ENCODE measurements around the gene TIGD6.

DNA sequence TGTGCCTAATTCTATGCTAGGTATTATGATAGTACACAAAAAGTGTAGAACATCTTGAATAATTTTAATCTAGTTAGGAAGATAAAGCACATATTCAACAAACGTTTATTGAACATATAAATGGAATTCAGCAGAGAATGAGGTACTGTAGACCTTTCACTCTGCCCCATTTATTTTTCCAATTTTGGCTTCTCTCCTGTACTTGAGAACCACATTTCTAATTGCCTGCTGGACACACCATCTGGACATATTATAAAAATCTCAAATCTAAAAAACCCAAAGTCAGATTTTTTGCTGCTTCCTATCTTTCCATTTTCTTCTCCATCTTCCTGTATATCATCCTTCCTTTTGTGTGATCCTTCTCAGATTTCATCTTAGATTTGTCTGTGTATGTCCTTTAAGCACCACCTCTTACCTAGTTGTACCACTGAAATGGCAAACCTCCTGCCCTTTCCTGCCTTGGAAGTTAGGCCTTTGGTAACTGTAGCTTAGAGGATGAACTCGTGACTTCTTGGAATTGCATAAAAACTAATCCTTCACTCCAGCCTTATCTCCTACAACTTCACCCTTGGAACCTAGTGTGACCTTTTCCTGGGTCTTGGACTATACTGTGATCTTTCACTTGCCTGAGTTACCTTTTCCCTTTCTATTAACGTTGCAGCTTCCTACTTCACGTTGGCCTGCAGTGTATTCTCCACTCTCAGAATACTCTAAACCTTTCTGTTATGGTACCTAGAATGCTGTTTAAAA lies 31.1 kb downstream of the TIGD6 start:
- TF ChIP-seq, protein P1, sequence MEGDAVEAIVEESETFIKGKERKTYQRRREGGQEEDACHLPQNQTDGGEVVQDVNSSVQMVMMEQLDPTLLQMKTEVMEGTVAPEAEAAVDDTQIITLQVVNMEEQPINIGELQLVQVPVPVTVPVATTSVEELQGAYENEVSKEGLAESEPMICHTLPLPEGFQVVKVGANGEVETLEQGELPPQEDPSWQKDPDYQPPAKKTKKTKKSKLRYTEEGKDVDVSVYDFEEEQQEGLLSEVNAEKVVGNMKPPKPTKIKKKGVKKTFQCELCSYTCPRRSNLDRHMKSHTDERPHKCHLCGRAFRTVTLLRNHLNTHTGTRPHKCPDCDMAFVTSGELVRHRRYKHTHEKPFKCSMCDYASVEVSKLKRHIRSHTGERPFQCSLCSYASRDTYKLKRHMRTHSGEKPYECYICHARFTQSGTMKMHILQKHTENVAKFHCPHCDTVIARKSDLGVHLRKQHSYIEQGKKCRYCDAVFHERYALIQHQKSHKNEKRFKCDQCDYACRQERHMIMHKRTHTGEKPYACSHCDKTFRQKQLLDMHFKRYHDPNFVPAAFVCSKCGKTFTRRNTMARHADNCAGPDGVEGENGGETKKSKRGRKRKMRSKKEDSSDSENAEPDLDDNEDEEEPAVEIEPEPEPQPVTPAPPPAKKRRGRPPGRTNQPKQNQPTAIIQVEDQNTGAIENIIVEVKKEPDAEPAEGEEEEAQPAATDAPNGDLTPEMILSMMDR (IDR thresholded peaks at IDR 0.05; ENCODE audit: insufficient read depth, low read depth, low read length), result no peak
- TF ChIP-seq EZH2 (IDR thresholded peaks at IDR 0.05; ENCODE audit: insufficient read depth, low read length), result no peak

Measured in astrocyte (in vitro differentiated cells and primary cell).